H1 (cell line): ENCODE measurements around the gene USP36.

Experiments
- CHD2 ChIP-seq: IDR thresholded peaks from 2 replicates; pipeline ENCODE4 v1.6.1; 2012; ENCODE audit warnings: low read length, improper control_type of control experiment
- NANOG ChIP-seq: IDR thresholded peaks from 2 replicates; pipeline ENCODE4 v1.6.1; 2011; ENCODE audit warnings: low read length, low read depth, mild to moderate bottlenecking, inconsistent platforms; ENCODE audit not compliant: insufficient read depth, poor library complexity, severe bottlenecking
- TF ChIP-seq, protein P1 (sequence below), 3 experiments: IDR thresholded peaks; 1 replicate in 2 of 3; 2 replicates in 1 of 3; pipeline versions ENCODE4 v1.5.1 to v1.6.1; 2011; ENCODE audit warnings: low read length in 3 of 3, mild to moderate bottlenecking in 3 of 3, inconsistent platforms in 2 of 3, low read depth in 1 of 3, moderate library complexity in 1 of 3; ENCODE audit not compliant: insufficient read depth in 1 of 3; ENCODE audit errors: control extremely low read depth in 1 of 3
- TF ChIP-seq, protein P2 (sequence below): fragments of 300-600 bp; sonication (generic); IDR thresholded peaks from 2 replicates; pipeline ENCODE4 v1.7.1; 2012; ENCODE audit warnings: low read length, moderate library complexity, mild to moderate bottlenecking, inconsistent platforms; ENCODE audit not compliant: insufficient replicate concordance

DNA sequence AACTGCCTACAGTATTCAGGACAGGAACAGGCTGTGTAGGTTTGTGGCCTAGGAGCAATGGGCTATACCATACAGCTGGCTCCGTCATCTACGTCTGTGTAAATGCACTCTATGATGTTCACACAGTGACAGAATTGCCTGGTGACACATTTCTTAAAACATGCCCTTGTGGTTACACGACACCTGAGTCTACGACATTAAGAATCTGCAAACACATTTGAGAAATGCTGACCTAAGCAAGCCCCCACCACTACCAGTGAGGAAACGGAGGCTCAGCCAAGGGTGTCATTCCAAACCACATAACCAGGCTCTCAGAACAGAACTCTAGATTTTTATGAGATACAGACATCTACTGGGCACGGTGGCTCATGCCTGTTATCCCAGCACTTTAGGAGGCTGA is 23.5 kb downstream of the USP36 start:
- TF ChIP-seq, protein P1, sequence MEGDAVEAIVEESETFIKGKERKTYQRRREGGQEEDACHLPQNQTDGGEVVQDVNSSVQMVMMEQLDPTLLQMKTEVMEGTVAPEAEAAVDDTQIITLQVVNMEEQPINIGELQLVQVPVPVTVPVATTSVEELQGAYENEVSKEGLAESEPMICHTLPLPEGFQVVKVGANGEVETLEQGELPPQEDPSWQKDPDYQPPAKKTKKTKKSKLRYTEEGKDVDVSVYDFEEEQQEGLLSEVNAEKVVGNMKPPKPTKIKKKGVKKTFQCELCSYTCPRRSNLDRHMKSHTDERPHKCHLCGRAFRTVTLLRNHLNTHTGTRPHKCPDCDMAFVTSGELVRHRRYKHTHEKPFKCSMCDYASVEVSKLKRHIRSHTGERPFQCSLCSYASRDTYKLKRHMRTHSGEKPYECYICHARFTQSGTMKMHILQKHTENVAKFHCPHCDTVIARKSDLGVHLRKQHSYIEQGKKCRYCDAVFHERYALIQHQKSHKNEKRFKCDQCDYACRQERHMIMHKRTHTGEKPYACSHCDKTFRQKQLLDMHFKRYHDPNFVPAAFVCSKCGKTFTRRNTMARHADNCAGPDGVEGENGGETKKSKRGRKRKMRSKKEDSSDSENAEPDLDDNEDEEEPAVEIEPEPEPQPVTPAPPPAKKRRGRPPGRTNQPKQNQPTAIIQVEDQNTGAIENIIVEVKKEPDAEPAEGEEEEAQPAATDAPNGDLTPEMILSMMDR (IDR thresholded peaks at IDR 0.05; ENCODE audit: control extremely low read depth in 1 of 3, insufficient read depth in 1 of 3, low read depth in 1 of 3, low read length in 3 of 3) = no peak
- TF ChIP-seq, protein P2, sequence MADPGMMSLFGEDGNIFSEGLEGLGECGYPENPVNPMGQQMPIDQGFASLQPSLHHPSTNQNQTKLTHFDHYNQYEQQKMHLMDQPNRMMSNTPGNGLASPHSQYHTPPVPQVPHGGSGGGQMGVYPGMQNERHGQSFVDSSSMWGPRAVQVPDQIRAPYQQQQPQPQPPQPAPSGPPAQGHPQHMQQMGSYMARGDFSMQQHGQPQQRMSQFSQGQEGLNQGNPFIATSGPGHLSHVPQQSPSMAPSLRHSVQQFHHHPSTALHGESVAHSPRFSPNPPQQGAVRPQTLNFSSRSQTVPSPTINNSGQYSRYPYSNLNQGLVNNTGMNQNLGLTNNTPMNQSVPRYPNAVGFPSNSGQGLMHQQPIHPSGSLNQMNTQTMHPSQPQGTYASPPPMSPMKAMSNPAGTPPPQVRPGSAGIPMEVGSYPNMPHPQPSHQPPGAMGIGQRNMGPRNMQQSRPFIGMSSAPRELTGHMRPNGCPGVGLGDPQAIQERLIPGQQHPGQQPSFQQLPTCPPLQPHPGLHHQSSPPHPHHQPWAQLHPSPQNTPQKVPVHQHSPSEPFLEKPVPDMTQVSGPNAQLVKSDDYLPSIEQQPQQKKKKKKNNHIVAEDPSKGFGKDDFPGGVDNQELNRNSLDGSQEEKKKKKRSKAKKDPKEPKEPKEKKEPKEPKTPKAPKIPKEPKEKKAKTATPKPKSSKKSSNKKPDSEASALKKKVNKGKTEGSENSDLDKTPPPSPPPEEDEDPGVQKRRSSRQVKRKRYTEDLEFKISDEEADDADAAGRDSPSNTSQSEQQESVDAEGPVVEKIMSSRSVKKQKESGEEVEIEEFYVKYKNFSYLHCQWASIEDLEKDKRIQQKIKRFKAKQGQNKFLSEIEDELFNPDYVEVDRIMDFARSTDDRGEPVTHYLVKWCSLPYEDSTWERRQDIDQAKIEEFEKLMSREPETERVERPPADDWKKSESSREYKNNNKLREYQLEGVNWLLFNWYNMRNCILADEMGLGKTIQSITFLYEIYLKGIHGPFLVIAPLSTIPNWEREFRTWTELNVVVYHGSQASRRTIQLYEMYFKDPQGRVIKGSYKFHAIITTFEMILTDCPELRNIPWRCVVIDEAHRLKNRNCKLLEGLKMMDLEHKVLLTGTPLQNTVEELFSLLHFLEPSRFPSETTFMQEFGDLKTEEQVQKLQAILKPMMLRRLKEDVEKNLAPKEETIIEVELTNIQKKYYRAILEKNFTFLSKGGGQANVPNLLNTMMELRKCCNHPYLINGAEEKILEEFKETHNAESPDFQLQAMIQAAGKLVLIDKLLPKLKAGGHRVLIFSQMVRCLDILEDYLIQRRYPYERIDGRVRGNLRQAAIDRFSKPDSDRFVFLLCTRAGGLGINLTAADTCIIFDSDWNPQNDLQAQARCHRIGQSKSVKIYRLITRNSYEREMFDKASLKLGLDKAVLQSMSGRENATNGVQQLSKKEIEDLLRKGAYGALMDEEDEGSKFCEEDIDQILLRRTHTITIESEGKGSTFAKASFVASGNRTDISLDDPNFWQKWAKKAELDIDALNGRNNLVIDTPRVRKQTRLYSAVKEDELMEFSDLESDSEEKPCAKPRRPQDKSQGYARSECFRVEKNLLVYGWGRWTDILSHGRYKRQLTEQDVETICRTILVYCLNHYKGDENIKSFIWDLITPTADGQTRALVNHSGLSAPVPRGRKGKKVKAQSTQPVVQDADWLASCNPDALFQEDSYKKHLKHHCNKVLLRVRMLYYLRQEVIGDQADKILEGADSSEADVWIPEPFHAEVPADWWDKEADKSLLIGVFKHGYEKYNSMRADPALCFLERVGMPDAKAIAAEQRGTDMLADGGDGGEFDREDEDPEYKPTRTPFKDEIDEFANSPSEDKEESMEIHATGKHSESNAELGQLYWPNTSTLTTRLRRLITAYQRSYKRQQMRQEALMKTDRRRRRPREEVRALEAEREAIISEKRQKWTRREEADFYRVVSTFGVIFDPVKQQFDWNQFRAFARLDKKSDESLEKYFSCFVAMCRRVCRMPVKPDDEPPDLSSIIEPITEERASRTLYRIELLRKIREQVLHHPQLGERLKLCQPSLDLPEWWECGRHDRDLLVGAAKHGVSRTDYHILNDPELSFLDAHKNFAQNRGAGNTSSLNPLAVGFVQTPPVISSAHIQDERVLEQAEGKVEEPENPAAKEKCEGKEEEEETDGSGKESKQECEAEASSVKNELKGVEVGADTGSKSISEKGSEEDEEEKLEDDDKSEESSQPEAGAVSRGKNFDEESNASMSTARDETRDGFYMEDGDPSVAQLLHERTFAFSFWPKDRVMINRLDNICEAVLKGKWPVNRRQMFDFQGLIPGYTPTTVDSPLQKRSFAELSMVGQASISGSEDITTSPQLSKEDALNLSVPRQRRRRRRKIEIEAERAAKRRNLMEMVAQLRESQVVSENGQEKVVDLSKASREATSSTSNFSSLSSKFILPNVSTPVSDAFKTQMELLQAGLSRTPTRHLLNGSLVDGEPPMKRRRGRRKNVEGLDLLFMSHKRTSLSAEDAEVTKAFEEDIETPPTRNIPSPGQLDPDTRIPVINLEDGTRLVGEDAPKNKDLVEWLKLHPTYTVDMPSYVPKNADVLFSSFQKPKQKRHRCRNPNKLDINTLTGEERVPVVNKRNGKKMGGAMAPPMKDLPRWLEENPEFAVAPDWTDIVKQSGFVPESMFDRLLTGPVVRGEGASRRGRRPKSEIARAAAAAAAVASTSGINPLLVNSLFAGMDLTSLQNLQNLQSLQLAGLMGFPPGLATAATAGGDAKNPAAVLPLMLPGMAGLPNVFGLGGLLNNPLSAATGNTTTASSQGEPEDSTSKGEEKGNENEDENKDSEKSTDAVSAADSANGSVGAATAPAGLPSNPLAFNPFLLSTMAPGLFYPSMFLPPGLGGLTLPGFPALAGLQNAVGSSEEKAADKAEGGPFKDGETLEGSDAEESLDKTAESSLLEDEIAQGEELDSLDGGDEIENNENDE = no peak
- TF ChIP-seq NANOG (no peak), CHD2 (no peak)
